GM12801 (cell line): Measurements from ENCODE around the gene SLC25A53.

ENCODE experiments used
- TF ChIP-seq, protein P1 (sequence below): IDR thresholded peaks from one replicate; pipeline ENCODE4 v1.5.1; 2011; ENCODE audit warnings: control low read depth; ENCODE audit not compliant: insufficient read length; ENCODE audit errors: extremely low read depth

The SLC25A53 gene

DNA sequence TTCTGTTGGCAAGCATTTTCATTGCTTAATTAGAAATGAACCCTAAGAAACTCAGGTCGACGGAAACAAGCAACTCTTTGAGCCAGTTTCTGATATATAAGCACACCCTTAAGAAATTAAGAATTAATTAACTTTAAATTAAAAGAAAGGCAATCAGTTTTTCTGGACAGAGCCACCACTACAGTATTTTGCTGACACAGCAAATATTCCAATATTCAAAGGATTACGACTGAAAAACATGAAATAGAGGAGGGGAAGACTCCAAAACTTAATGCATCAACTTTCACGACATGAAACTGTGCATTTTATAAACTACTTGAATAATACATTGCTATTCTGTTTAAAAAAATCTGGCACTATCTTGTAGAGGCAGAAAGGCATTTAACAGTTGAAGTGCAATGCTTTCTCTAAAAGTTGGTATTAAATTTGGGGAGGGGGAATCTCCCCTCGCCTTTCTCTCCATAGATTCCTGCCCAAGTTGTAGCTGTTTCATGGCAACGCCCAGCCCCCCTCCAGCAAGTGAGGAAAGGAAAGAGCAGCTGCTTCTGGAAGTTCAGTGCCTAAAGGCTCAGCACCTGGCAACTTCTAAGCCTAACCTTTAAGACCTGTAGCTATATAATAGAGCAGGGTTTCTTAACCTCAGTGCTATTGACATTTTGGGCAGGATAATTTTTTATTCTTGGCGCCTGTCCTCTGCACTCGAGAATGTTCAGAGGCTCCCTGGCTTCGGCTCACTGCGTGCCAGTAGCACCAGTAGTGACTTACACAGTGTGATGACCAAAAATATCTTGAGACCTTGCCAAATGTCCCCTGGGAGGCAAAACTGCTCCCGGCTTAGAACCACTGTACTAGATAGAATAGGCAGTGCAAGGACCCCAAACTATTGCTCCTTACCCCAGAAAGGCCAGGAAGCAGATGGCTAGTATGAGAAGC lies 51.2 kb downstream of the SLC25A53 start:
- TF ChIP-seq, protein P1, sequence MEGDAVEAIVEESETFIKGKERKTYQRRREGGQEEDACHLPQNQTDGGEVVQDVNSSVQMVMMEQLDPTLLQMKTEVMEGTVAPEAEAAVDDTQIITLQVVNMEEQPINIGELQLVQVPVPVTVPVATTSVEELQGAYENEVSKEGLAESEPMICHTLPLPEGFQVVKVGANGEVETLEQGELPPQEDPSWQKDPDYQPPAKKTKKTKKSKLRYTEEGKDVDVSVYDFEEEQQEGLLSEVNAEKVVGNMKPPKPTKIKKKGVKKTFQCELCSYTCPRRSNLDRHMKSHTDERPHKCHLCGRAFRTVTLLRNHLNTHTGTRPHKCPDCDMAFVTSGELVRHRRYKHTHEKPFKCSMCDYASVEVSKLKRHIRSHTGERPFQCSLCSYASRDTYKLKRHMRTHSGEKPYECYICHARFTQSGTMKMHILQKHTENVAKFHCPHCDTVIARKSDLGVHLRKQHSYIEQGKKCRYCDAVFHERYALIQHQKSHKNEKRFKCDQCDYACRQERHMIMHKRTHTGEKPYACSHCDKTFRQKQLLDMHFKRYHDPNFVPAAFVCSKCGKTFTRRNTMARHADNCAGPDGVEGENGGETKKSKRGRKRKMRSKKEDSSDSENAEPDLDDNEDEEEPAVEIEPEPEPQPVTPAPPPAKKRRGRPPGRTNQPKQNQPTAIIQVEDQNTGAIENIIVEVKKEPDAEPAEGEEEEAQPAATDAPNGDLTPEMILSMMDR, result no peak

DNA sequence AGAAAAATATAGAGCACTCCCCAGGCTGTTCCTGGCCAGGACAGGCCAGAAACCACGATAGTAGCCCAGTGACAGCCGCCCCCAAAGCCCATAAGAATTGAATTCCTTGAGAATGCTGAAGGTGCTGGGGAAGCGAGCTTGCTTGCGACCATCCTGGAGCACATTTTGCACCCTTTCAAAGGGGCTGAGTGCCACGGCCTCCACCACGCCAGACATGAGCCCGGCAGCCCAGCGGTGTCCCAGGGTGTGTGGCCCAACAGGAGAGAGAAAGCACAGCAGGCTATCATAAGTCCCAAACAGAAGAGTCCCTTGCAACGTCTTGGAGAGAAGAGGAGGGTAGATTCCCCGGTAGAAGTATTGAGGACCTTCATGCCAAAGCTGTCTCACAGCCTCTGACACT lies 52.1 kb downstream of the SLC25A53 start:
- TF ChIP-seq, protein P1, result no peak

DNA sequence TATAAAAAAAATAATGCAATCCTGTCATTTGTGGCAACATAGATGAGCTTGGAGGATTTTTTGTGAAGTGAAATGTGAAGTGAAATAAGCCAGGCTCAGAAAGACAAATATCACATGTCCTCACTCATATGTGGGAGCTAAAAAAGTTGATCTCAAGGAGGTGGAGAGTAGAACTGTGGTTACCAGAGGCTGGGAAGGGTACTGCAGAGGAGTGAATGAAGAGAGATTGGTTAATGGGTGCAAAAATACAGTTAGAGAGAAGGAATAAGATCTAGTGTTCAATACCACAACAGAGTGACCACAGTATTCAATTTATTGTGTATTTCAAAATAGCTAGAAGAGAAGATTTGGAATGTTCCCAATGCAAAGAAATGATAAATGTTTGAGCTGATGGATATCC lies 57.9 kb downstream of the SLC25A53 start:
- TF ChIP-seq, protein P1, result no peak

DNA sequence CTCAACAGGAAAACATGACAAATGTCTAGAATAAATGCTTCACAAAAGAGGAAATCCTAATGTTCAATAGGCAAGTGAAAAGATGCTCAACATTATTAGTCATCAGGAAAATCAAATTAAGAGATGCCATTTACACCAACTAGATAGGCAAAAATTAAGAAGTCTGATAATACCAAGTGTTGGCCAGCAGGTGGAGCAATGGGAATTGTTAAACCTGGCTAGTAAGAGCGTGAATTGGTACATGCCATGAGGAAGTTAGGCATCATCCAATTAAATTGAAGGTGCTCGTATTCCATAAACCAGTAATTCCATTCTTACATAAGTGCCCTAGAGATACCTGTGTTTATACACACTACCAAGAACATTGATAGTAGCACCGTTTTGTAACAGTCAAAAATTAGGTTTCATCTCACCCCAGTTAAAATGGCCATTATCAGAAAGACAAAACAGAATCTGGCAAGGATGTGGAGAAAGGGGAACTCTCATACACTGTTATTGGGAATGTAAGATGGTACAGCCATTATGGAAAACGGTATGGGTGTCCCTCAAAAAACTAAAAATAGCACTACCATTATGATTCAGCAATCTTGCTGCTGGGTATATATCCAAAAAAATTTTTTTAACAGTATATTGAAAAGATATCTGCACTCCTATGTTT lies 58.5 kb downstream of the SLC25A53 start:
- TF ChIP-seq, protein P1, result no peak

DNA sequence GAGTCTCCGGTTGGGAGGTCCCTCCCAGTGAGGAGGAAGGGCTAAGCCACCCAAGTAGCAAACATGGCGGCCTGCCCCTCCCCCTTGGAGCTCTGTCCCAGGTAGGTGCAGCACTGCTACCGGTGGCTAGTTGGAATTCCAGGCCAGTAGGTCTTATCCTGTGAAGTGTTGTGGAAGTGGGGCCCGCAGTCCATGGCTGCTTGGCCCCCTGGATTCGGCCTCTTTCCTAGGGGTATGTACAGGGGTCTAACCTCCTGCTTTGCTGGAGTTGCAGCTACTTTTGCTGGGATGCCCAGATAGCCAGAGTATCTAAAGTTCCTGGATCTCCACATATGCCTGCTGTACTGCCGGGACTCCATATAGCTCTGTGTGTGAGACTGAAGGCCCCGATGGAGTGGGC lies 70.9 kb downstream of the SLC25A53 start:
- TF ChIP-seq, protein P1, result no peak

DNA sequence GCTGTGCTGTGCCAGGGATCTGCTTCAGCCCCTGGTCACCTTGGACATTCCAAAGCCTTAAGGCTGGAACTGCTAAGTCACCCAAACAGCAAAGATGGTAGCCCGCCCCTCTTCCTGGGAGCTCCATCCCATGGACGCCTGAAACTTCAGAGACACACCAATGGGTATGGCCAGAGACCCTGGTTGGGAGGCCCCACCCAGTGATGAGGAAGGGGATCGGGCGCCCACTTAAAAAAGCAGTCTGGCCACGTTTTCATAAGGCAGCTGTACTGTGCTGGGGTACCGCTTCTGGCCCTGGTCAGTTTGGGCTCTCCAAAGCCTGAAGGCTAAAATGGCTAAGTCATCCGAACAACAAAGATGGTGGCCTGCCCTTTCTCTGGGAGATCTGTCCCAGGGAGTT lies 71.3 kb downstream of the SLC25A53 start:
- TF ChIP-seq, protein P1, result no peak

DNA sequence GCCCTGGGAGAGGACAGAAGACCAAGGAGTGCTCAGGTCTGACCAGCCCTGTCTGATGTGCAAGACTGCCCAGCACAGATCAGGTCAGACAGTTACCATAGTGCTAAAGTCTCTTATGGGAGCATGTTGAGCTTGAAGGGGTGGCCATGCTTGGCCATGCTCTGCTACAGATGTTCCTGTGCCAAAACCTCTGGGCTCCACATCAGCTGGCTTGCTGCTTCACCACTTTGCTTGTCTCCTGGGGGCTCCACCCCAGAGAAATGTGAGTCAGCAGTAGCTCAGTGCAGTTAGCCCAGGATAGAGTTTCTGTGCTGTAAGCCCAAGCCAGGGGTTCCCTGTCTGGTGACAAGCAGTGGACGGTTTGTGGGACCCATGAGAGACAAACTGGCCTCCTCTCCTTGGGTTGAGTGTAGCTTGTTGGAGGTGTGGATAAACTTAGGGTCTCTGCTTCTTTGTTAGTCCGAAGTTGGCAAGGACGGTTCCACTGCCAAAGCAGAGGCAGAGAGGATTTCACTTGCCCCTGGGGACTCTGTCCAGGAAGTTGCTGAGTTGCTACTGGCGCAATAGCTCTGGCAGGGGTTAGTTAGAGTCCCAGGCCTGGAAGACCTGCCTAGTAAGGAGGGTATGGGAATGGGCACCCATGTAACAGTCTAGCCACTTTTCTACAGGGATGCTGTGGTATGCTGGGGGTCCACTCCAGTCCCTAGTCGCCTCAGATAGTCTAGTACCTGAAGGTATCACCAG lies 72.1 kb downstream of the SLC25A53 start:
- TF ChIP-seq, protein P1, result no peak
